Suprapubic skin (tissue), 4 donors: Measurements from ENCODE around the gene CRYAB. TPM values are rescaled to one million over a fixed set of nuclear protein-coding genes. Genes with fewer than 3 reads are reported as not detected.

Experiments used
- DNase-seq, 2 donors: peaks; one replicate each; pipeline ENCODE4 v3.0.0-alpha.2; 2019; ENCODE audit warnings: low spot score in 2 of 2
- H3K27ac ChIP-seq: fragments of 200-600 bp; sonication (generic); one replicate; pipeline ENCODE4 v1.5.1; 2019
- H3K27me3 ChIP-seq: fragments of 200-600 bp; sonication (generic); one replicate; pipeline ENCODE4 v1.5.1; 2019
- H3K36me3 ChIP-seq: fragments of 200-600 bp; sonication (generic); one replicate; pipeline ENCODE4 v1.5.1; 2019
- H3K4me1 ChIP-seq: fragments of 200-600 bp; sonication (generic); one replicate; pipeline ENCODE4 v1.5.1; 2019
- H3K4me3 ChIP-seq: fragments of 200-600 bp; sonication (generic); one replicate; pipeline ENCODE4 v1.5.1; 2019; ENCODE audit warnings: mild to moderate bottlenecking
- H3K9me3 ChIP-seq: fragments of 200-600 bp; sonication (generic); one replicate; pipeline ENCODE4 v1.5.1; 2019
- CTCF ChIP-seq, 2 donors: fragments of 200-600 bp in 1 of 2; fragments of 450-650 bp in 1 of 2; sonication (generic) in 1 of 2; IDR thresholded peaks; one replicate each; pipeline ENCODE4 v1.5.1; 2016 to 2019; ENCODE audit warnings: antibody characterized with exemption in 2 of 2, mild to moderate bottlenecking in 1 of 2, moderate library complexity in 1 of 2
- EP300 ChIP-seq: sonication (generic); formaldehyde crosslinking; IDR thresholded peaks from one replicate; pipeline ENCODE4 v1.6.1; 2017; ENCODE audit warnings: antibody characterized with exemption
- POLR2A ChIP-seq, 2 donors: fragments of 450-650 bp; IDR thresholded peaks; one replicate each; pipeline ENCODE4 v1.6.1; 2017; ENCODE audit warnings: antibody characterized with exemption in 2 of 2, mild to moderate bottlenecking in 2 of 2, moderate library complexity in 2 of 2
- POLR2AphosphoS5 ChIP-seq, 3 donors: sonication (generic); formaldehyde crosslinking; IDR thresholded peaks; one replicate each; pipeline ENCODE4 v1.6.1; 2017; ENCODE audit warnings: antibody characterized with exemption in 3 of 3
- WGBS: methylation state at CpG from one replicate; pipeline ENCODE4 v1.1.5; 2018; 5-methylcytosine and 5-hydroxymethylcytosine counted together
- total RNA-seq, 4 donors: library from RNA; depleted of rRNA; stranded (reverse); fragments of >200 nt; gene quantifications; one replicate each; pipeline ENCODE4 v1.1.0, GENCODE V29; 2016

Gene CRYAB
- total RNA-seq, 4 donors from 2014 or later = 144 to 203 (median 176) TPM

- WGBS = 100% methylated on average over 1 of the region's 1 CpG
- no peak overlapping the region for H3K27ac ChIP-seq
- DNase-seq = no peak
Observed at GRCh38 chr11:111916768-111917167, 5.2 kb upstream of the CRYAB start.

GRCh38 chr11:111913997-111914396 lies 2.4 kb upstream of the CRYAB start:
- peaks cover 63% of the 10 kb centered on the region for H3K4me1 ChIP-seq

More at GRCh38 chr11:111916768-111917167, 5.2 kb upstream of the CRYAB start:
- Histone ChIP-seq H3K9me3 (no peaks in the 10 kb centered on the region), H3K27me3 (no peaks in the 10 kb centered on the region), H3K36me3 (no peaks in the 10 kb centered on the region), H3K4me1 (peaks cover 39% of the 10 kb centered on the region), H3K4me3 (no peak overlapping the region)
- TF ChIP-seq EP300 (no peak), POLR2AphosphoS5 (IDR thresholded peaks at IDR 0.05) (no peak), CTCF (IDR thresholded peaks at IDR 0.05) (no peak), POLR2A (IDR thresholded peaks at IDR 0.05) (no peak)

GRCh38 chr11:111913031-111913861 lies 1.7 kb upstream of the CRYAB start:
- no peaks in the 10 kb centered on the region for H3K27me3 ChIP-seq
- TF ChIP-seq POLR2AphosphoS5 (IDR thresholded peaks at IDR 0.05) (no peak), EP300 (no peak), CTCF (IDR thresholded peaks at IDR 0.05) (no peak), POLR2A (IDR thresholded peaks at IDR 0.05) (no peak)
- H3K36me3 ChIP-seq = peaks cover 3% of the 10 kb centered on the region
- peak overlapping the region; percentile 93 for H3K27ac ChIP-seq
- H3K4me1 ChIP-seq = peaks cover 60% of the 10 kb centered on the region
- 54% methylated on average over 18 of the region's 24 CpGs for WGBS
- no peak for DNase-seq
- no peaks in the 10 kb centered on the region for H3K9me3 ChIP-seq
- H3K4me3 ChIP-seq = peak overlapping the region; percentile 61

More at GRCh38 chr11:111913997-111914396, 2.4 kb upstream of the CRYAB start:
- Histone ChIP-seq H3K27me3 (no peaks in the 10 kb centered on the region), H3K27ac (peak overlapping the region; percentile 93), H3K4me3 (peak overlapping the region; percentile 61), H3K9me3 (no peaks in the 10 kb centered on the region), H3K36me3 (no peaks in the 10 kb centered on the region)
- peak in 1 of 2 donors; percentile 77 for DNase-seq
- 9% methylated on average over 4 of the region's 4 CpGs for WGBS
- TF ChIP-seq CTCF (IDR thresholded peaks at IDR 0.05) = no peak
- no peak for TF ChIP-seq POLR2A (IDR thresholded peaks at IDR 0.05)
- no peak for TF ChIP-seq POLR2AphosphoS5 (IDR thresholded peaks at IDR 0.05)
- TF ChIP-seq EP300 = no peak

- WGBS = 1% methylated on average over 8 of the region's 26 CpGs
- peak within 1 kb of the TSS; percentile 93 for H3K27ac ChIP-seq
- H3K27me3 ChIP-seq = no peaks in the 10 kb centered on the region
- H3K4me3 ChIP-seq = peak within 1 kb of the TSS; percentile 61
- DNase-seq = no peak
- TF ChIP-seq POLR2A (IDR thresholded peaks at IDR 0.05) (no peak), POLR2AphosphoS5 (IDR thresholded peaks at IDR 0.05) (no peak), EP300 (no peak), CTCF (IDR thresholded peaks at IDR 0.05) (no peak)
- H3K9me3 ChIP-seq = no peaks in the 10 kb centered on the region
- H3K4me1 ChIP-seq = peaks cover 55% of the 10 kb centered on the region
- peaks cover 5% of the 10 kb centered on the region for H3K36me3 ChIP-seq
Observed at GRCh38 chr11:111912535-111912934, 965 bp upstream of the CRYAB start, which contains the start of gene HSPB2. Gene HSPB2 (plus strand): TSS chr11:111912734. CDS start chr11:111912830, 96 bp downstream.
